OCI-LY3 (cell line): ENCODE data around the gene GHR.

ENCODE experiments used
- EZH2phosphoT487 ChIP-seq: fragments of 200-600 bp; shearing (Covaris generic); IDR thresholded peaks from 2 replicates; pipeline ENCODE4 v1.6.1; 2018; ENCODE audit warnings: antibody characterized with exemption, mixed run types, low read depth
- TF ChIP-seq, protein P1 (sequence below): fragments of 200-600, 300-600 bp; sonication (generic); IDR thresholded peaks from 2 replicates; pipeline ENCODE4 v1.5.1; 2014; ENCODE audit warnings: antibody characterized with exemption, low read length, low read depth

DNA sequence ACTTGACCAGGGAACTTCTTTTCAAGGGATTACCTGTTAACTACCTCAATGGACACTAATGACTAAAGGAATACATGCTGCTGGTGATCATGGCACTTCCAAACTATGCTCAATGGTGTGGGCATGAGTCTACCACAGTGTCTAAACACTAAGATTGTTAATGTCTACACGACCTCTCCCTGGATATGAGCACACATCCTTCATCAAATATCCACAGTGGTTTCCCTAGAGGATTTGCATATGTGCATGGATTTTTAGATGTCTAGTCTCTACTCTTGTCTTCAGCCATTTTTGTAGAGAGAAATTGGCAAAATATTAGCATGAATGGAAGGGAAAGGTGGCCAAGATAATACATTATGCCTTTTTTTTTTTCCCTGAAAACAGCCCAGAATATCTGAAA is 220.1 kb downstream of the GHR start:
- TF ChIP-seq, protein P1, sequence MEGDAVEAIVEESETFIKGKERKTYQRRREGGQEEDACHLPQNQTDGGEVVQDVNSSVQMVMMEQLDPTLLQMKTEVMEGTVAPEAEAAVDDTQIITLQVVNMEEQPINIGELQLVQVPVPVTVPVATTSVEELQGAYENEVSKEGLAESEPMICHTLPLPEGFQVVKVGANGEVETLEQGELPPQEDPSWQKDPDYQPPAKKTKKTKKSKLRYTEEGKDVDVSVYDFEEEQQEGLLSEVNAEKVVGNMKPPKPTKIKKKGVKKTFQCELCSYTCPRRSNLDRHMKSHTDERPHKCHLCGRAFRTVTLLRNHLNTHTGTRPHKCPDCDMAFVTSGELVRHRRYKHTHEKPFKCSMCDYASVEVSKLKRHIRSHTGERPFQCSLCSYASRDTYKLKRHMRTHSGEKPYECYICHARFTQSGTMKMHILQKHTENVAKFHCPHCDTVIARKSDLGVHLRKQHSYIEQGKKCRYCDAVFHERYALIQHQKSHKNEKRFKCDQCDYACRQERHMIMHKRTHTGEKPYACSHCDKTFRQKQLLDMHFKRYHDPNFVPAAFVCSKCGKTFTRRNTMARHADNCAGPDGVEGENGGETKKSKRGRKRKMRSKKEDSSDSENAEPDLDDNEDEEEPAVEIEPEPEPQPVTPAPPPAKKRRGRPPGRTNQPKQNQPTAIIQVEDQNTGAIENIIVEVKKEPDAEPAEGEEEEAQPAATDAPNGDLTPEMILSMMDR: no peak
- TF ChIP-seq EZH2phosphoT487: no peak
